Activated T-cell treated with anti-CD3 and anti-CD28 coated beads, Interleukin-2, amount 50 U/mL, for 48 hours (primary cell): ENCODE results near the gene NCOA6.

Experiments
- DNase-seq, 2 experiments: peaks; one replicate each; pipeline ENCODE4 v3.0.0-alpha.2; 2020

NCOA6 gene

GRCh38 chr20:34825530-34826362, at the start of gene NCOA6:
Gene NCOA6 (minus strand): TSS chr20:34825651. CDS start chr20:34782355, 43,296 bp downstream.
- peak; percentile 86 to 89 for DNase-seq

- DNase-seq = peak; percentile 79
Measured at GRCh38 chr20:34874094-34874654, 48.7 kb upstream of the NCOA6 start.

- DNase-seq = no peak
Measured at GRCh38 chr20:34873583-34874093, 48.2 kb upstream of the NCOA6 start.

- peak; percentile 90 to 94 for DNase-seq
Measured at GRCh38 chr20:34872622-34873224, 47.3 kb upstream of the NCOA6 start, which contains the start of gene GGT7. Gene GGT7 (minus strand): TSS chr20:34872856. CDS start chr20:34872815, 41 bp downstream.

GRCh38 chr20:34871966-34872621, 46.6 kb upstream of the NCOA6 start:
- DNase-seq = peak in 1 of 2 experiments; percentile 32

GRCh38 chr20:34871320-34871926, 46.0 kb upstream of the NCOA6 start:
- no peak for DNase-seq

GRCh38 chr20:34864216-34864615, 38.8 kb upstream of the NCOA6 start:
- no peak for DNase-seq

- DNase-seq = no peak
Measured at GRCh38 chr20:34863421-34863965, 38.0 kb upstream of the NCOA6 start.

- DNase-seq = no peak
Measured at GRCh38 chr20:34862724-34863123, 37.3 kb upstream of the NCOA6 start.

GRCh38 chr20:34861386-34862084, 36.1 kb upstream of the NCOA6 start:
- DNase-seq = no peak

GRCh38 chr20:34859826-34860545, 34.5 kb upstream of the NCOA6 start:
- DNase-seq = no peak

- no peak for DNase-seq
Measured at GRCh38 chr20:34859367-34859766, 33.9 kb upstream of the NCOA6 start.

GRCh38 chr20:34852298-34852697, 26.8 kb upstream of the NCOA6 start:
- no peak for DNase-seq

GRCh38 chr20:34850969-34851368, 25.5 kb upstream of the NCOA6 start:
- no peak for DNase-seq

- no peak for DNase-seq
Measured at GRCh38 chr20:34849778-34850177, 24.3 kb upstream of the NCOA6 start.

- DNase-seq = no peak
Measured at GRCh38 chr20:34848597-34848996, 23.1 kb upstream of the NCOA6 start.

- DNase-seq = no peak
Measured at GRCh38 chr20:34843421-34843820, 18.0 kb upstream of the NCOA6 start.

GRCh38 chr20:34842143-34842542, 16.7 kb upstream of the NCOA6 start:
- DNase-seq = no peak

GRCh38 chr20:34834459-34834893, 9.0 kb upstream of the NCOA6 start:
- DNase-seq = no peak

- DNase-seq = no peak
Measured at GRCh38 chr20:34831936-34832335, 6.5 kb upstream of the NCOA6 start.

- no peak for DNase-seq
Measured at GRCh38 chr20:34829191-34829590, 3.7 kb upstream of the NCOA6 start.
